ENCODE measurements around the gene BEND6. TPM values are rescaled to one million over a fixed set of nuclear protein-coding genes. Genes with fewer than 3 reads are reported as not detected.

BEND6 gene
- total and polyA plus RNA-seq, 2 of the 4 experiments (the other 2 are of a cell fraction): 4.1 to 9.7 TPM

DNA sequence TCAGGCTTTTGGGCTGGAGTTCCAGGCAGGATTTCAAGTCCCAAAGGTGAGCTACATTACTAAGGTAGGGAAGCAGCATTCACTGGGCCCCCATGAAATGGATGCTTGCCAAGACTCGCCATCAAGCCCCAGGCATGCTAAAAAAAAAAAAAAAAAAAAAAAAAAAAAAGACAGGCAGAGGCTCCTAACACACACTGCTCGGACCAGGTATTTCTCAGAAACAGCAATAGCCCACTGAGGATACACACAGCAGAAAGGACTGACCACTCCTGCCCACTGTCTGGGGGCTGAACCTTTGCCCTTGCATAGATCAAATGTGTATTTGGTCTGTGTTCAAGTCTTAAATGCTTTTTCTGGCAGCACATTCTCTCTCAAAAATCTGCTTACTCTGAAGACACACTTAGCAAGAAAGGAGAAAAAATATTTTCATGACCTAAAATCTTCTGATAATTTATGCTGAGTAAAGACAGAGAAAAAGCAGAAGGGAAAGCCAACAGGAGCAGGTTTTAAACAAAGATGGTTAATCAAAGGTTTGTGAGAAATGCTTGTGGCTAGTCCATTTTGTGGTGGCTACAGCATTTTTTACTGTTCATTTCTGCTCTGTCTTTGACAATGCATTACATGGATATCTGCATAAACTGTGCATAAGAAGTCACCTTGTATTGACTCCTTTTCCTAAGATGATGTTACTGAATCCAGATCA is 37.9 kb upstream of the BEND6 start:
- dilution Hi-C loops (cut with HindIII; ENCODE audit: low sequenced_read_pairs, unreplicated experiment): no loop called here
- Histone ChIP-seq H2AFZ (replicated peaks; ENCODE audit: low read length, poor library complexity) (no peak overlapping the region), H3K27ac (ENCODE audit: insufficient read depth, low read length) (no peak overlapping the region), H3K56ac (ENCODE audit: extremely low read depth, insufficient read depth, low read length) (no peak overlapping the region), H3K14ac (replicated peaks; ENCODE audit: low read depth, low read length) (no peak overlapping the region), H2BK15ac (ENCODE audit: low read depth, low read length) (no peak overlapping the region), H3K79me1 (ENCODE audit: low read depth in 1 of 2, low read length in 2 of 2) (peaks cover 14 to 30% of the 10 kb centered on the region in 2 experiments), H3K9me1 (ENCODE audit: insufficient read depth, low read length) (peaks cover 5% of the 10 kb centered on the region; the same call in 1 of the 2 replicates), H4K20me1 (ENCODE audit: insufficient read depth, low read length) (no peaks in the 10 kb centered on the region), H3K27me3 (ENCODE audit: control insufficient read depth, insufficient read depth, low read length) (no peaks in the 10 kb centered on the region), H2BK20ac (ENCODE audit: low read depth, low read length) (no peak overlapping the region), H2BK5ac (ENCODE audit: low read depth, low read length, poor library complexity, severe bottlenecking) (no peak overlapping the region), H2AK5ac (ENCODE audit: low read depth, low read length) (no peak overlapping the region), H2AK9ac (replicated peaks; ENCODE audit: low read depth, low read length, poor library complexity) (no peak overlapping the region), H3K9ac (ENCODE audit: low read depth, low read length) (no peak overlapping the region), H2BK120ac (ENCODE audit: low read depth, low read length) (no peak overlapping the region), H4K8ac (ENCODE audit: low read depth in 2 of 2, low read length in 2 of 2) (no peak overlapping the region), H3K36me3 (ENCODE audit: control insufficient read depth, insufficient read depth, low read length) (no peaks in the 10 kb centered on the region), H3K18ac (ENCODE audit: low read depth, low read length) (no peak overlapping the region), H3K9me3 (ENCODE audit: control insufficient read depth, insufficient read depth, low read length) (no peaks in the 10 kb centered on the region), H4K91ac (ENCODE audit: insufficient read depth, low read depth, low read length) (no peak overlapping the region), H4K5ac (ENCODE audit: low read depth, low read length) (no peak overlapping the region), H3K4me1 (ENCODE audit: control insufficient read depth, insufficient read depth, low read length) (peaks cover 4% of the 10 kb centered on the region), H3K4me3 (ENCODE audit: insufficient read depth, low read depth, low read length) (no peak overlapping the region), H3K4me2 (ENCODE audit: low read depth, low read length) (no peak overlapping the region), H3K4ac (ENCODE audit: low read depth, low read length) (no peak overlapping the region), H3K23ac (ENCODE audit: low read depth, low read length) (no peak overlapping the region)
- TF ChIP-seq BHLHE40 (IDR thresholded peaks at IDR 0.05; ENCODE audit: low read depth, low read length) (no peak), CEBPB (IDR thresholded peaks at IDR 0.05; ENCODE audit: low read depth, low read length) (no peak)
- TF ChIP-seq, protein P1, sequence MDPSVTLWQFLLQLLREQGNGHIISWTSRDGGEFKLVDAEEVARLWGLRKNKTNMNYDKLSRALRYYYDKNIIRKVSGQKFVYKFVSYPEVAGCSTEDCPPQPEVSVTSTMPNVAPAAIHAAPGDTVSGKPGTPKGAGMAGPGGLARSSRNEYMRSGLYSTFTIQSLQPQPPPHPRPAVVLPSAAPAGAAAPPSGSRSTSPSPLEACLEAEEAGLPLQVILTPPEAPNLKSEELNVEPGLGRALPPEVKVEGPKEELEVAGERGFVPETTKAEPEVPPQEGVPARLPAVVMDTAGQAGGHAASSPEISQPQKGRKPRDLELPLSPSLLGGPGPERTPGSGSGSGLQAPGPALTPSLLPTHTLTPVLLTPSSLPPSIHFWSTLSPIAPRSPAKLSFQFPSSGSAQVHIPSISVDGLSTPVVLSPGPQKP (IDR thresholded peaks at IDR 0.05; ENCODE audit: borderline replicate concordance, low read depth, low read length): no peak
- ChIA-PET CTCF (no interaction called here), POLR2A (ENCODE audit: unreplicated experiment) (no interaction called here)
- no CpG with 5 or more reads among the region's 2 CpGs for WGBS, 2 experiments (ENCODE audit: extremely low coverage in 2 of 2, insufficient read length in 1 of 2)
- ATAC-seq (ENCODE audit: low read depth) (no peak), DNase-seq (no peak)
- no TSS peak for BruUV-seq (replicated peaks)
- intact Hi-C loops (cut with micrococcal nuclease): no loop called here
- in situ Hi-C loops (cut with MboI; ENCODE audit: low sequenced_read_pairs): loop anchor here (10.0 kb wide), 1 partner anchor 118 kb away; no protein-coding TSS in a partner anchor

Measured in IMR-90 (cell line).